ENCODE data around the gene CPSF3. TPM values are rescaled to one million over a fixed set of nuclear protein-coding genes. Genes with fewer than 3 reads are reported as not detected.
A peak's percentile ranks its signal among the peaks of the same experiment; 100 is the strongest.

CPSF3 gene
- total and polyA plus RNA-seq, 2 of the 4 experiments (the other 2 are of a cell fraction), result 29.2 to 64.5 TPM

GRCh38 chr2:9422321-9423099, 944 bp upstream of the CPSF3 start:
- Histone ChIP-seq H3K36me3 (ENCODE audit: control insufficient read depth, insufficient read depth, low read length) (no peaks in the 10 kb centered on the region; the same call in 1 of the 2 replicates), H3K23ac (ENCODE audit: low read depth, low read length) (peak overlapping the region; percentile 100)
- DNase-seq, result peak; percentile 33

More at GRCh38 chr2:9422321-9423099, 944 bp upstream of the CPSF3 start:
- no peak overlapping the region for H2BK20ac ChIP-seq (ENCODE audit: low read depth, low read length)
- BruUV-seq (replicated peaks), result no TSS peak
- H4K8ac ChIP-seq (ENCODE audit: low read depth in 2 of 2, low read length in 2 of 2), result peak overlapping the region; percentile 31 to 82
- peaks cover 14% of the 10 kb centered on the region for H3K9me1 ChIP-seq (ENCODE audit: insufficient read depth, low read length)
- ChIA-PET CTCF (no interaction called here), POLR2A (ENCODE audit: unreplicated experiment) (interaction anchor here (0.6 kb wide), 2 partner anchors 19 to 51 kb away, joined by 3 to 4 read pairs; no protein-coding TSS in a partner anchor)
- peak overlapping the region; percentile 92 for H4K91ac ChIP-seq (ENCODE audit: insufficient read depth, low read depth, low read length)
- 8% methylated on average over 30 of the region's 42 CpGs; no CpG with 5 or more reads in 1 of the 2 experiments for WGBS, 2 experiments (ENCODE audit: extremely low coverage in 2 of 2, insufficient read length in 1 of 2)
- peaks cover 27% of the 10 kb centered on the region; the same call in 1 of the 2 replicates for H4K20me1 ChIP-seq (ENCODE audit: insufficient read depth, low read length)
- peak overlapping the region; percentile 34 for H4K5ac ChIP-seq (ENCODE audit: low read depth, low read length)
- peak overlapping the region; percentile 27; the same call in 1 of the 2 replicates for H3K56ac ChIP-seq (ENCODE audit: extremely low read depth, insufficient read depth, low read length)
- H2AK5ac ChIP-seq (ENCODE audit: low read depth, low read length), result peak overlapping the region; percentile 78
- peak overlapping the region; percentile 74 for H2BK120ac ChIP-seq (ENCODE audit: low read depth, low read length)
- H3K4me1 ChIP-seq (ENCODE audit: control insufficient read depth, insufficient read depth, low read length), result peaks cover 12% of the 10 kb centered on the region
- dilution Hi-C loops (cut with HindIII; ENCODE audit: low sequenced_read_pairs, unreplicated experiment), result no loop called here
- peak overlapping the region; percentile 53 for H3K18ac ChIP-seq (ENCODE audit: low read depth, low read length)
- peak overlapping the region; percentile 96 for H3K4me2 ChIP-seq (ENCODE audit: low read depth, low read length)
- H2BK5ac ChIP-seq (ENCODE audit: low read depth, low read length, poor library complexity, severe bottlenecking), result peak overlapping the region; percentile 99
- H3K4me3 ChIP-seq (ENCODE audit: insufficient read depth, low read depth, low read length), result peak overlapping the region; percentile 84
- H3K9ac ChIP-seq (ENCODE audit: low read depth, low read length), result peak overlapping the region; percentile 88
- H3K14ac ChIP-seq (replicated peaks; ENCODE audit: low read depth, low read length), result peak overlapping the region; percentile 99
- no peaks in the 10 kb centered on the region for H3K9me3 ChIP-seq (ENCODE audit: control insufficient read depth, insufficient read depth, low read length)
- peak overlapping the region; percentile 1; the same call in 1 of the 3 replicates for H2BK15ac ChIP-seq (ENCODE audit: low read depth, low read length)
- in situ Hi-C loops (cut with MboI; ENCODE audit: low sequenced_read_pairs), result no loop called here
- peak overlapping the region; percentile 96 for H3K4ac ChIP-seq (ENCODE audit: low read depth, low read length)
- intact Hi-C loops (cut with micrococcal nuclease), result loop anchor here (1.0 to 5.0 kb wide), 3 partner anchors 208 to 280 kb away; partner anchors contain the start of genes ASAP2 and YWHAQ
- ATAC-seq (ENCODE audit: low read depth), result peak; percentile 15
- peak overlapping the region; percentile 98 for H2AFZ ChIP-seq (replicated peaks; ENCODE audit: low read length, poor library complexity)
- no peak for TF ChIP-seq MAZ (IDR thresholded peaks at IDR 0.05; ENCODE audit: borderline replicate concordance, low read depth, low read length)
- no peak for TF ChIP-seq MXI1 (IDR thresholded peaks at IDR 0.05; ENCODE audit: borderline replicate concordance, low read depth, low read length)
- TF ChIP-seq CHD1 (IDR thresholded peaks at IDR 0.05; ENCODE audit: low read depth, low read length), result no peak
- TF ChIP-seq CEBPB (IDR thresholded peaks at IDR 0.05; ENCODE audit: low read depth, low read length), result no peak
- no peak for TF ChIP-seq USF2 (IDR thresholded peaks at IDR 0.05; ENCODE audit: low read depth, low read length)
- no peak for TF ChIP-seq SMC3 (IDR thresholded peaks at IDR 0.05; ENCODE audit: low read depth, low read length)
- TF ChIP-seq MAFK (IDR thresholded peaks at IDR 0.05; ENCODE audit: low read depth, low read length), result no peak
- TF ChIP-seq NFE2L2 (IDR thresholded peaks at IDR 0.05; ENCODE audit: low read depth, low read length), result no peak
- TF ChIP-seq BHLHE40 (IDR thresholded peaks at IDR 0.05; ENCODE audit: low read depth, low read length), result no peak
- TF ChIP-seq CTCF (conservative IDR thresholded peaks at IDR 0.05; ENCODE audit: low read depth, low read length), result no peak
- TF ChIP-seq POLR2A (IDR thresholded peaks at IDR 0.05; ENCODE audit: low read depth, low read length), result no peak
- peak overlapping the region; percentile 99 for H2AK9ac ChIP-seq (replicated peaks; ENCODE audit: low read depth, low read length, poor library complexity)
- H3K27ac ChIP-seq (ENCODE audit: insufficient read depth, low read length), result peak overlapping the region; percentile 95
- H3K27me3 ChIP-seq (ENCODE audit: control insufficient read depth, insufficient read depth, low read length), result no peaks in the 10 kb centered on the region
- H3K79me1 ChIP-seq (ENCODE audit: low read depth in 1 of 2, low read length in 2 of 2), result peaks cover 23 to 90% of the 10 kb centered on the region in 2 experiments

All from IMR-90 (cell line).